Body of pancreas (tissue), 4 donors: ENCODE measurements around the gene NRL. TPM values are rescaled to one million over a fixed set of nuclear protein-coding genes. Genes with fewer than 3 reads are reported as not detected.
"Not testable (repeated sequence)": the region's sequence is repeated elsewhere in the genome, so short reads cannot be mapped to it uniquely, and the experiment has no call there.

Experiments
- ATAC-seq: fragments of 150-250 bp; one replicate; pipeline ENCODE4 v1.9.1; 2016
- DNase-seq, 4 donors: peaks; one replicate each; pipeline ENCODE4 v3.0.0-alpha.2; 2019
- H3K27ac ChIP-seq, 4 donors: fragments of 200-600 bp; sonication (generic); 1 replicate in 3 of 4; 2 replicates in 1 of 4; pipeline versions ENCODE4 v1.5.1 to v1.6.1; 2016 to 2019; ENCODE audit warnings: mild to moderate bottlenecking in 1 of 4, mixed read lengths in 1 of 4, moderate library complexity in 1 of 4
- H3K27me3 ChIP-seq, 2 donors: fragments of 200-600 bp; sonication (generic); one replicate each; pipeline ENCODE4 v1.6.0; 2016; ENCODE audit warnings: mild to moderate bottlenecking in 1 of 2
- H3K36me3 ChIP-seq, 2 donors: fragments of 200-600 bp; sonication (generic); replicated peaks in 1 of 2; 2 replicates each; pipeline ENCODE4 v1.5.1; 2016; ENCODE audit warnings: low read depth in 2 of 2; ENCODE audit not compliant: insufficient read depth in 1 of 2
- H3K4me1 ChIP-seq: fragments of 200-600 bp; sonication (generic); one replicate; pipeline ENCODE4 v1.6.0; 2016
- H3K4me3 ChIP-seq, 2 donors: fragments of 200-600 bp; sonication (generic); 1 replicate in 1 of 2; 2 replicates in 1 of 2; pipeline ENCODE4 v1.5.1; 2016 to 2019
- H3K9me3 ChIP-seq, 3 donors: fragments of 200-600 bp; sonication (generic); 1 replicate in 2 of 3; 2 replicates in 1 of 3; pipeline ENCODE4 v1.5.1; 2016
- POLR2A ChIP-seq, 3 donors: fragments of 450-650 bp; IDR thresholded peaks; one replicate each; pipeline ENCODE4 v1.6.1; 2016; ENCODE audit warnings: antibody characterized with exemption in 3 of 3, mild to moderate bottlenecking in 2 of 3
- WGBS, 2 donors: methylation state at CpG; one replicate each; pipeline ENCODE4 v1.1.5; 2017; 5-methylcytosine and 5-hydroxymethylcytosine counted together
- intact Hi-C: fragments of 100-400 bp; cut with DNase I; formaldehyde crosslinking; loops from one replicate; pipeline ENCODE4 v1.15.1; 2023
- total RNA-seq, 2 donors: library from RNA; depleted of rRNA; stranded (reverse); fragments of >200 nt; gene quantifications; one replicate each; pipeline ENCODE4 v1.1.0, GENCODE V29; 2016
- TF ChIP-seq, protein P1 (sequence below), 7 experiments: fragments of 450-650 bp in 4 of 7; fragments of 200-600 bp in 3 of 7; sonication (generic) in 3 of 7; IDR thresholded peaks; one replicate each; pipeline ENCODE4 v1.5.1; 2016 to 2019; ENCODE audit warnings: antibody characterized with exemption in 7 of 7

NRL gene
- total RNA-seq, 2 donors from 2014 or later: 2.1 to 2.6 TPM

DNA sequence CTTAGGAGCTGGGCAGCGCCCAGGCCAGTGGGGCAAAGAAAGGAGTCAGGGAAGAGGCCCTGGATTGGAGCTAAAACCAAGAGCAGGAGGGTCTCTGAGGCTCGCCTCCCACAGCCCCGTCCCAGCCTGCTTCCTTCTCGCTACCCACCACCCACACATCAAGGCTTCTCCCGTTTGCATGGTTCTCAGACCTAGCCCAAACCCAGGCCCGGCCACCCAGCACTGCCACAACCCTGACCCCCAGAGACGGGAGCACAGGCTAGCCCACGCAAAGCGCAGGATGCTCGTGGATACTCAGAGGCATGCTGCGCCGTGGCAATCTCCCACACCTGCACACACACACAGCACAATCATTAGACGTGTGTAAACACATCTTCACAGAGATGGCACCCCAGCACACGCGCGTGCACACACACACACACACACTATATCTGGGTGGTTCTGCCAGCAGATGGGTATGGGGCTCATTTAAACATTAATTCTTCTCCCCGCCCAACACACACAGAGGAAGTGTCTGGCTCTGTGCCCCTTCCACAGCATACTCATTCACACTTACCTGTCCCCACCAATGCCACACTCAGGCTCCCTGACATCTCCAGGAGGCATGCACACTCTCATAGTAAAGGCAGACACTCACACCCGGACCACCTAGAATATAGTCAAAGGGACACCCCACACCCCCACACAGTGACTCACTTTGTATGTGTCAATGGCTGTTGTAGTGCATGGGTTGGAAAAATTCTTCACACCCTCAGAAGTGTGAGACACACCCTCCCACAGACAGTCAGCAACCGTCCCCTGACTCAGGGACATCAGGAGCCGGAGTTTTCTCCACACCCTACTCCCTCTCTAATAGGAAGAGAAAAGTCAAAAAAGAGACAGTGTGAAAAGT, 61.8 kb downstream of the NRL start:
- no peak overlapping the region for H3K4me3 ChIP-seq
- no peak overlapping the region for H3K27ac ChIP-seq
- H3K4me1 ChIP-seq: peaks cover 20% of the 10 kb centered on the region
- TF ChIP-seq, protein P1, sequence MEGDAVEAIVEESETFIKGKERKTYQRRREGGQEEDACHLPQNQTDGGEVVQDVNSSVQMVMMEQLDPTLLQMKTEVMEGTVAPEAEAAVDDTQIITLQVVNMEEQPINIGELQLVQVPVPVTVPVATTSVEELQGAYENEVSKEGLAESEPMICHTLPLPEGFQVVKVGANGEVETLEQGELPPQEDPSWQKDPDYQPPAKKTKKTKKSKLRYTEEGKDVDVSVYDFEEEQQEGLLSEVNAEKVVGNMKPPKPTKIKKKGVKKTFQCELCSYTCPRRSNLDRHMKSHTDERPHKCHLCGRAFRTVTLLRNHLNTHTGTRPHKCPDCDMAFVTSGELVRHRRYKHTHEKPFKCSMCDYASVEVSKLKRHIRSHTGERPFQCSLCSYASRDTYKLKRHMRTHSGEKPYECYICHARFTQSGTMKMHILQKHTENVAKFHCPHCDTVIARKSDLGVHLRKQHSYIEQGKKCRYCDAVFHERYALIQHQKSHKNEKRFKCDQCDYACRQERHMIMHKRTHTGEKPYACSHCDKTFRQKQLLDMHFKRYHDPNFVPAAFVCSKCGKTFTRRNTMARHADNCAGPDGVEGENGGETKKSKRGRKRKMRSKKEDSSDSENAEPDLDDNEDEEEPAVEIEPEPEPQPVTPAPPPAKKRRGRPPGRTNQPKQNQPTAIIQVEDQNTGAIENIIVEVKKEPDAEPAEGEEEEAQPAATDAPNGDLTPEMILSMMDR (IDR thresholded peaks at IDR 0.05): no peak
- TF ChIP-seq POLR2A (IDR thresholded peaks at IDR 0.05): no peak
- DNase-seq (no peak), ATAC-seq (no peak)
- H3K27me3 ChIP-seq: no peaks in the 10 kb centered on the region
- no peaks in the 10 kb centered on the region for H3K9me3 ChIP-seq
- 57 to 63% methylated on average over 20 of the region's 20 CpGs for WGBS, 2 donors
- H3K36me3 ChIP-seq: no peaks in the 10 kb centered on the region
- intact Hi-C loops: loop anchor here (10.0 kb wide), 1 partner anchor 112 kb away; the partner anchor contains the start of gene IRF9

- intact Hi-C loops: loop anchor here (10.0 kb wide), 1 partner anchor 113 kb away; the partner anchor contains the start of gene IRF9
- TF ChIP-seq, protein P1 (IDR thresholded peaks at IDR 0.05): peak in 2 of 7 experiments; percentile 6 to 13
- peak; percentile 26 to 60 (median 59) for TF ChIP-seq POLR2A (IDR thresholded peaks at IDR 0.05)
- Histone ChIP-seq H3K36me3 (no peaks in the 10 kb centered on the region), H3K27me3 (no peaks in the 10 kb centered on the region), H3K4me3 (peak within 1 kb of the TSS; percentile 25 to 34), H3K4me1 (peaks cover 20% of the 10 kb centered on the region), H3K27ac (peak within 1 kb of the TSS; percentile 47 to 81 (median 78)), H3K9me3 (no peaks in the 10 kb centered on the region)
- 0 to 1% methylated on average over 3 to 92 of the region's 92 CpGs for WGBS, 2 donors
- DNase-seq (peak; percentile 62 to 79 (median 71)), ATAC-seq (peak; percentile 94)
These were observed 62.7 kb downstream of the NRL start, which contains the start of gene CARMIL3 for GRCh38 chr14:24051789-24052655. Gene CARMIL3, plus strand, starts transcription at chr14:24052009. Its CDS starts 145 bp downstream, at chr14:24052154.

DNA sequence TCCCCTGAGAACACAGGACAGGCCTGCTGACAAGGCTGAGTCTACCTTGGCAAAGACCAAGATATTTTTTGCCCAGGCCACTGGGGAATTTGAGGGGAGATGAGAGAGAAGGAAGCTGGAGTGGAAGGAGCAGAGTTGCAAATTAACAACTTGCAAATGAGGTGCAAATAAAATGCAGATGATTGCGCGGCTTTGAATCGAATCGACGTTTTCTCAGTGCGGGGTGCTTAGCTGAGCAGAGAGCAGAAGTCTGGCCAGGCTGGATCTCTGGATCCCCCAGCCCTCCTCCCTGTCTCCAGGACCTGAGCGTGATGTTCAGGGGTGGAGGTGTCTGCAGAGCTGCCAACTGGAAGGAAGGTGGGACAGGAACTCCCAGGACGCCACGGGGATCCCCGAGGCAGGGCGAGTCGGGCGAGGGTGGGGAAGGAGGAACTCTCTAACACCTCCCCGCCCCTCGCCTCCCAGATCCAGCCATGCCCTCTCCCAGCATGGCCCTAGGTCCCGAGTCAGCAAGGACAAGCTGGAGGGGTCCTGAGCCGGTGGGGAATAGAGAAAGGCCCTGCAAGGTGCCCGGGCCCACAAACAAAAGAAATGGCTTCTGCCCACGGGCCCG, 63.5 kb downstream of the NRL start:
- WGBS, 2 donors: 28 to 44% methylated on average over 10 to 20 of the region's 20 CpGs
- Histone ChIP-seq H3K9me3 (no peaks in the 10 kb centered on the region), H3K4me3 (peak overlapping the region; percentile 25 to 34), H3K27me3 (no peaks in the 10 kb centered on the region), H3K27ac (peak overlapping the region; percentile 47 to 81 (median 78)), H3K36me3 (no peaks in the 10 kb centered on the region), H3K4me1 (peaks cover 20% of the 10 kb centered on the region)
- ATAC-seq: peak; percentile 34
- intact Hi-C loops: loop anchor here (10.0 kb wide), 1 partner anchor 114 kb away; the partner anchor contains the start of gene IRF9
- DNase-seq: peak in 1 of 4 donors; percentile 35
- no peak for TF ChIP-seq POLR2A (IDR thresholded peaks at IDR 0.05)
- TF ChIP-seq, protein P1 (IDR thresholded peaks at IDR 0.05): no peak

GRCh38 chr14:24050753-24051152, 64.0 kb downstream of the NRL start:
- not testable (repeated sequence) for H3K27me3 ChIP-seq, DNase-seq, H3K9me3 ChIP-seq, H3K4me3 ChIP-seq, H3K36me3 ChIP-seq
- H3K4me1 ChIP-seq: peaks cover 20% of the 10 kb centered on the region
- peak overlapping the region in 2 of 4 donors; percentile 79 to 81 for H3K27ac ChIP-seq
- intact Hi-C loops: loop anchor here (10.0 kb wide), 1 partner anchor 114 kb away; the partner anchor contains the start of gene IRF9
- ATAC-seq: peak; percentile 5
- 63 to 65% methylated on average over 8 of the region's 8 CpGs for WGBS, 2 donors

DNA sequence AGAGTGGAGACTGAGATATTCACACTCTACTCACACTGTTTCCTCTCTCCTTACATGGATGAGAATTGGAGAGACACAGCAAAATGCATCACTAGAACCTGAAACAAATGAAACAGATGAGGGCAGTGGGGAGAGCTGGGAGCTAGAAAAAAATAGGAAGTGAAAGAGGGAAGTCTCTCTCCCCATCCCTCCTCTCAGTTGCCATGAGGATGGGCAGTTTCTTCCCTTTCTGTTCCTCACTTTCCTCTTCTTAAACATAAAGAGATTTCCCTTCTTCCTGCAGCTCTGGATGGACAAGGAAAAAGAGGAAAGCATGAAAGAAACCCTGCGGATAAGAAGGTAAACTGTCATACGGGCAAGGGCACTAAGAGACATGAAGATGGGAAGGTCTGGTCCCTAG, 65.7 kb downstream of the NRL start:
- H3K9me3 ChIP-seq, DNase-seq, H3K36me3 ChIP-seq, H3K27me3 ChIP-seq, ATAC-seq, intact Hi-C loops, H3K27ac ChIP-seq, H3K4me3 ChIP-seq: not testable (repeated sequence)
- H3K4me1 ChIP-seq: peaks cover 20% of the 10 kb centered on the region
- 81 to 83% methylated on average over 2 of the region's 2 CpGs for WGBS, 2 donors
